HG02870 (cell line): ENCODE measurements around the gene QPRT.
"Not testable (repeated sequence)": the region's sequence is repeated elsewhere in the genome, so short reads cannot be mapped to it uniquely, and the experiment has no call there.

Experiments
- ATAC-seq: cut with Tn5 transposase; IDR thresholded peaks from one replicate; pipeline ENCODE4 v1.9.1; 2021; ENCODE audit warnings: mild to moderate bottlenecking, moderate library complexity; ENCODE audit not compliant: unreplicated experiment

QPRT gene

DNA sequence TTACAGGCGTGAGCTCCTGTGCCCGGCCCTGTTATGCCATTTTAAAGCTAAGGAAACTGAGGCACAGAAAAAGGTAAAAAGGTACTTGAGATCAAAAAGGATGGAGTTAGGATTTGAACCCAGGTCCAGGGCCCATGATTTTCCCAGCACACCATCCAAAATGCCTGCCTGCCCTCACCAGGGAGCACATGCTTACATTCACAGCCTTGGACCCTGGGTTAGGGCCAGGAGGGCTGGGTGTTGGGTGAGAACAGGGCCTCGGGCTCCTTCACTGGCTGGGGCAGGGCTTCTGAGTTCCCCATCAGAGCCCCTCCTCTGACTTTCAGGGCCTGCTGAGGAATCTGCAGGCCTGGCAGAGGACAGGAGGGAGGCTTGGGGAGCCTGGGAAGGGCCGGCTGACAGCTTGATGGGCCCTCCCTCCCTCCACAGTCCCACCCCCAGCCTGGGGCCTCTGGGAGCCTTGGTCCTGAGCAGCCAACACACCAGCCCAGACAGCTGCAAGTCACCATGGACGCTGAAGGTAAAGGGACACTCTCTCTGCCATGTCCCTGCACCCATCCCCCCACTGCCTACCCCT is at the start of gene QPRT:
Gene QPRT, plus strand, starts transcription at position 490 of the 577 bp plus-strand sequence. Its CDS starts 18 bp downstream, at position 508.
- ATAC-seq = no peak

DNA sequence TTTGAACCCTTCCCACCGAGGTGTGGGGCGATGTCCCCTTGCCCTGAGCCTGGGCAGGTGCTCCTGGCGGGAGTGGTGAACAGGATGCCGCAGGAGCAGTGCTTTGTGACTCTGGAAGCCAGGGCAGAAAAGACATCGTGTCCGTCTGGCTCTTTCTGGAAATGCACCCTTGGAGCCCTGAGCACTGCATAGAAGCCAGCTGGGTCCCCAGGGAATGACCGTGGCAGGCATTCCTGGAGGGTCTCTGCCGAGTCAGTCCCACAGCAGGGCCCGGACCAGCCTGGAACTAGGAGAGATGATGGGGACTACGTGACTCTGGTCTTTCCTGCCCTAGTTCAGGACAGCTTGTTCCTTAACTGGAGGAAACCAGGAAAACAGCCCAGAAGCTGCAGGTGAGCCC is 49.7 kb upstream of the QPRT start:
- ATAC-seq = not testable (repeated sequence)

DNA sequence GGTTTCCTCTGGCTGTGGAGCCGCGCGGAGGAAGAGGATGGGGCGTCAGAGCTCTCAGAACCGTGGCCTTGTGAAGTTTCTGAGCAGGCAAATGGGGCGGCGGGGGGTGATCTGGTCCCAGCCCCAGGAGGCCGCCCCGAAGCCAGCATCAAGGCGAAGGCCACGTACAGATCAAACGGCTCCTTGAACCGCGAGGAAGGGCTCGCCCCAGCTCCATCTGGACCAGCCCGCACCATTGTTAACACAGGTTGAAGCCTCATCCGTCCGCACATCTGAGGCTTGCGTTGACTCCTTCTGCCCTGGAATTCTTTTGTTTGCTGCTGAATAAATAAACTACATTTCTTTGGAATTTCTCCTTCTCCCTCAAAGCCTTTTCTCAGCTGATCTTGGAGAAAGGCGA is 47.3 kb upstream of the QPRT start:
- not testable (repeated sequence) for ATAC-seq

DNA sequence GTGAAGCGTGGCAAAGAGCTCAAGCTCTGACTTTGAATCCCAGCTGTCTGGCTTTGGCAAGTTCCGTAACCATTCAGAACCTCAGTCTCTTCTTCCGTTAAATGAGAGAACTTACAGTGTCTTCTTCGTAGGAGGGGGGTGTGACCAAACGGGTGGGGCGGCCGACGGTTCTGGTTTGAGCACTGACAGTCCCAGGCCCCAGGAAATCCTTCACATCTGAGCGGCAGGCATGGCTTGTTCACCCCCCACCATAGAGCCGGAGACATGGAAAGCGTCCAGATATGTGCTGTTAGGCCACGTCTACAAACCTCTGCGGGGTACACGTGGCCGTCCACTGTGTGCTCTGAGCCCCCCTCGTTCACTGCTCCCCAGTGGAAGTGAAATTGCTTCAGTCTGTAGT is 43.1 kb upstream of the QPRT start:
- ATAC-seq = not testable (repeated sequence)

DNA sequence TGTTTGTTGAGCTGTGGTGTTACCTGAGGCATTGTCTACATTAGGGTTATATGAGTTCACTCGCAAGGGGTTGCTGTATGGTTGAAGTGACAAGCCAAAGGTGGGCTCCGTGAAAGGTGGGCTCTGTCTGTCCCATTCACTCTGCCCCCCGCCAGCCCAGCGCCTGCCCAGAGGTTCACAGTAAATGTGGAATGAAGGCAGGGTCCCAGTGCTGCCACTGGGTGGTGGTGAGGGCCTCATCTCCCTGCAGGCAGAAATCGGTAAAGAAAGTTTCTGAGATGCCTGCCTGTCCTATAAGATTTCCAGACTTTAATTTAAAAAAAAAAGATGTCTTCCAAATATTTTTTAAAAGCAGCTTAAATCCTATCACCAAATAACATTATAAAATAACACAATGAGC is 42.6 kb upstream of the QPRT start:
- ATAC-seq = not testable (repeated sequence)

DNA sequence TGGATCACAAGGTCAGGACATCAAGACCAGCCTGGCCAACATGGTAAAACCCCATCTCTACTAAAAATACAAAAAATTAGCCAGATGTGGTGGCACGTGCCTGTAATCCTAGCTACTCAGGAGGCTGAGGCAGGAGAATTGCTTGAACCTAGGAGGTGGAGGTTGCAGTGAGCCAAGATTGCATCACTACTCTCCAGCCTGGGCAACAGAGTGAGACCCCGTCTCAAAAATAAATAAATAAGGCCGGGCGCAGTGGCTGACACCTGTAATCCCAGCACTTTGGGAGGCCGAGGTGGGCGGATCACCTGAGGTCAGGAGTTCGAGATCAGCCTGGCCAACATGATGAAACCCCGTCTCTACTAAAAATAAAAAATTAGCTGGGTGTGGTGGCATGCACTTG is 40.2 kb upstream of the QPRT start:
- not testable (repeated sequence) for ATAC-seq

DNA sequence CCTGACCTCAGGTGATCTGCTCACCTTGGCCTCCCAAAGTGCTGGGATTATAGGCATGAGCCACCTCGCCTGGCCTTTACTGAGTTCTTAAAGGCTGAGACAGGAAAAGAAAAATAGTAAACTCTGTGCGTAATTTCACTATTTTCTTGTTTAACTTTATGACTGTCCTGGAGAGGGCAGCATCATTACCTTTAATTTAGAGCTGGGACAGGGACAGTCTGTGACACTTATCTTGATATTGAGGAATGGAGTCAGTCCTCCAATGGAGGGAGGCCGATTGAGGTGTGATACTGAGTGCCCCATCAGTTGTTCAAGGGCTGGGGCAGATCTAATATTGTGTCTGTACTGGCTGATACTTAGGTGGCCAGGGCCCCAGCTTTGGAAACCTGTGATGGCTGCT is 37.4 kb upstream of the QPRT start:
- ATAC-seq = no peak

- no peak for ATAC-seq
Measured at GRCh38 chr16:29643596-29643995, 35.4 kb upstream of the QPRT start.

DNA sequence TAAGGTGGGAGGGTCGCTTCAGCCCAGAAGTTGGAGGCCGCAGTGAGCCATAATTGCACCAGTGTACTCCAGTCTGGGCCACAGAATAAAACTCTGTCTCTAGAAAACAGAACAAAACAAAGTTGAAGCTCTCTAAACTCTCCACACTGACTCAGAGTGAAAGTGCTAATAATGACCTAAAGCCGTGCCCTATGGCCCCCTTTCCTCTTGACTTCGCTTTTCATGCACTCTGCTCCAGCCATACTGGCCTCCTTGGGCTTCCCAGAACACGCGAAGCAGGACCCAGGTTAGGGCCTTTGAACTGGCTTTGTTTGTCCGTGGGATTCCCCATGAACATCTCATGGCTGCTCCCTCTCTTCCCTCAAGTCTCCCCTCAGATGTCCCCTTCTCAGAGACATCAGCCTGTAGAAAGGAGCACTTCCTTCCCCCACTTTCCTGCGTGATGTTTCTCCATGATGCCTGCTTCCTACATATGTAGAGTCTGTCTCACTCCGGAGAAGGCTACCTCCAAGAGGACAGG is 34.6 kb upstream of the QPRT start:
- peak; percentile 61 for ATAC-seq

GRCh38 chr16:29644973-29645693 is 33.8 kb upstream of the QPRT start:
- no peak for ATAC-seq

GRCh38 chr16:29645694-29646187 is 33.2 kb upstream of the QPRT start:
- no peak for ATAC-seq

- ATAC-seq = no peak
Measured at GRCh38 chr16:29646947-29647346, 32.0 kb upstream of the QPRT start.

DNA sequence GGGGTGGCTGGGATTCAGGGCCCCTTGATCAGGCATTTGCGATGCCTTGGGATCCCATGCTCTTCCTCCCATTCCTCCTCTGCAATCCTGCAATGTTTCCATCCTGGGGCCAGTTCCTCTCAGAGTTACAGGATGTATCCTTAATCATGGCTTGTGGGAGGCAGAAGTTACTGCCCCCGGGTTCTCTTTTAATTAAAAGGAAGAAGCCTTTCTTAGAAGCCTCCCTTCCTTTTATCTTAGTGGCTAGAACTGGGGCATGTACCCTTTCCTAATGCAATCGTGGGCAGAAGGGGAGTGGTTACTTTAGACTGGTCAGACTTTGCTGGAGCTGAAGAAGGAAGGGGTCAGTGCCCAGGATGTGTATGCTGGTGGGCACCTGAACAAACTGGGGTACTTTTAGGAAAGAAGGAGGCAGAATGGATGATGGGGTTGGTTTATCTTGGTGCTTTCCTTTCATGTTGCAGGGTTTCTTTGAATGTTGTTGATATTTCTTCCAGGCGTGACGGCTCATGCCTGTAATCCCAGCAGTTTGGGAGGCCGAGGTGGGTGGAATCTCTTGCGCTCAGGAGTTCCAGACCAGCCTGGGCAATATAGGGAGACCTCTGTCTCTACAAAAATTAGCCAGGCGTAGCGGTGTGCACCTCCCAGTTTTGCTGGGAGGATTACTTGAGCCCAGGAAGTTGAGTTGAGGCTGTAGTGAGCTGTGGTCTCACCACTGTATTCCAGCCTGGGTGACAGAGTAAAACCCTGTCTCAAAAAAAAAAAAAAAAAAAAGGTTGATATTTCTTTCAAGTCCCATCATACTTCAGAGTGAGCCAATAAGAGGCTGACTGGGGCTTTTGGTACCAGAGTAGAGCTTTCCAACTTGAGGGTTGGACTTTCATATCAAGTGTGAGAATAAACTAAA is 29.1 kb upstream of the QPRT start:
- ATAC-seq = no peak

DNA sequence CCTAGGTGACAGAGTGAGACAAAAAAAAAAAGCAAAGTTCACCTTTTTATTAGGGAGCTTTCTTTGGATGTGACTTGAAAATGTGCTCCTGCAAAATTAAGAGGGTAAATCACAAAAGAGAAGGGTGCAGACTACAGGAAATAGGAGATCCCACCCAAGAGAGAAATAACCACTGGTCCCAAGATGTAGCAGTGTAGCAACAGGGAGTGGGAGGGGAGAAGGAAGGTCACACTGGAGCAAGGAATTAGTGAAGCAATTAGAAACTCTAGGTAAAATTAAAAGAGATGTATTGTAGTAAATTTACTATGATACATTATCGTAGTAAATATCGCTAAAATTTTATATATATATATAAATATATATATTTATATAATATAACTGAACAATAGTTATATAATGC is 28.2 kb upstream of the QPRT start:
- ATAC-seq = no peak

- no peak for ATAC-seq
Measured at GRCh38 chr16:29651774-29652349, 27.1 kb upstream of the QPRT start.

DNA sequence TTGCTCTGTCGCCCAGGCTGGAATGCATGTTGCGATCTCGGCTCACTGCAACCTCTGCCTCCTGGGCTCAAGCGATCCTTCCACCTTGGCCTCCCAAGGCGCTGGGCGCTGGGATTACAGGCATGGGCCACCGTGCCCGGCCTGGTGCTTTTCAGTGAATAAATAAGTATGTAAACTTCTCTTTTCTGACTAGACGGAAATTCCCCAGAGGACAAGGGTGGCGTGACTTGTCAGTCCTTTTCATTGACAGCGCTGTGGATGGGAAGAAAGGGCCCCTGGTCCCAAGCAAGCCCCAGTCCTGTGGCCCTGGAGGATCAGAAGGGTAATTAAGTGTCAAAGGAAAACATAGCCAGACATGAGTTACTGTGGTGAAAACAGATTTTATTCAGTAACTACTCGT is 25.5 kb upstream of the QPRT start:
- no peak for ATAC-seq

- not testable (repeated sequence) for ATAC-seq
Measured at GRCh38 chr16:29653890-29654289, 25.1 kb upstream of the QPRT start.

GRCh38 chr16:29656688-29657523 is 22.1 kb upstream of the QPRT start:
- ATAC-seq = no peak

- ATAC-seq = no peak
Measured at GRCh38 chr16:29658705-29659104, 20.3 kb upstream of the QPRT start.
